A673 (cell line): ENCODE results near the gene GOLGA3.

ENCODE experiments used
- CTCF ChIP-seq: fragments of 300-800, 200-600 bp; sonication (generic); conservative IDR thresholded peaks from 2 replicates; pipeline ENCODE4 v1.5.1; 2017; ENCODE audit warnings: low read depth, mild to moderate bottlenecking, antibody characterized with exemption, low read length, moderate library complexity, mixed read lengths
- EZH2 ChIP-seq: fragments of 200-600 bp; sonication (generic); IDR thresholded peaks from 2 replicates; pipeline ENCODE4 v1.6.1; 2017; ENCODE audit warnings: borderline replicate concordance, low read depth, mild to moderate bottlenecking, mixed read lengths, antibody characterized with exemption, low read length; ENCODE audit not compliant: poor library complexity, severe bottlenecking

- TF ChIP-seq CTCF (no peak), EZH2 (no peak)
Observed at GRCh38 chr12:132783917-132784531, 44.6 kb downstream of the GOLGA3 start.
